ENCODE measurements around the gene SEC14L1. TPM values are rescaled to one million over a fixed set of nuclear protein-coding genes. Genes with fewer than 3 reads are reported as not detected.

The SEC14L1 gene
- total RNA-seq, 2 donors from 2014 or later, result 91.6 to 117 TPM

DNA sequence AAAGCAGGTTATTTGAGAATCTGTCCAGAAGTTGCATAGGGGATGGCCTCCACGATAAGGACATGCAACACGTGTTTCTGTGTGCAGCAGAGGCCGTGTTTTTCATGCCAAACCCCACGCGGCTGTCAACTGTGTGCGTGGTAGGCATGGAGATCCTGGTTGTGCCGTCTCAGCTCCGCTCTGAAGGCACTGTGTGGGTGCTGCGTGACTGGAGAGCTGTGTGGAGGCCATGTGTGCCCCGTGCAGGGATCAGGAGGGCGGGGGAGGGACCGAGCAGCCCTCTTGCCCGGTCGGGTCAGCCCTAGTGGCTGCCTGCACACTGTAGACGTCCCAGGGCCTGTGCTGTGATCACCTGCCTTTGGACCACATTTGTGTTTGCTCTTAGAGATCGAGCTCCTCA, 74.5 kb downstream of the SEC14L1 start:
- ATAC-seq (no peak), DNase-seq (ENCODE audit: low spot score) (no peak)
- peaks cover 0 to 6% of the 10 kb centered on the region in 2 donors for H3K4me1 Mint-ChIP-seq (ENCODE audit: low read depth in 2 of 2)
- H3K27me3 Mint-ChIP-seq, result no peaks in the 10 kb centered on the region
- H3K36me3 Mint-ChIP-seq, result peaks cover 20% of the 10 kb centered on the region
- H3K4me3 Mint-ChIP-seq, result no peak overlapping the region
- no peaks in the 10 kb centered on the region for H3K9me3 Mint-ChIP-seq
- H3K27ac Mint-ChIP-seq, result no peak overlapping the region

- ATAC-seq, result no peak
- DNase-seq (ENCODE audit: low spot score), result no peak
- H3K4me1 Mint-ChIP-seq (ENCODE audit: low read depth in 2 of 2), result peaks cover 0 to 3% of the 10 kb centered on the region in 2 donors
- H3K36me3 Mint-ChIP-seq, result peaks cover 12% of the 10 kb centered on the region
- H3K4me3 Mint-ChIP-seq, result no peak overlapping the region
- H3K27me3 Mint-ChIP-seq, result no peaks in the 10 kb centered on the region
- peak overlapping the region in 1 of 2 donors; percentile 10 for H3K27ac Mint-ChIP-seq
- no peaks in the 10 kb centered on the region for H3K9me3 Mint-ChIP-seq
Measured at GRCh38 chr17:77216486-77216885, 75.7 kb downstream of the SEC14L1 start.

DNA sequence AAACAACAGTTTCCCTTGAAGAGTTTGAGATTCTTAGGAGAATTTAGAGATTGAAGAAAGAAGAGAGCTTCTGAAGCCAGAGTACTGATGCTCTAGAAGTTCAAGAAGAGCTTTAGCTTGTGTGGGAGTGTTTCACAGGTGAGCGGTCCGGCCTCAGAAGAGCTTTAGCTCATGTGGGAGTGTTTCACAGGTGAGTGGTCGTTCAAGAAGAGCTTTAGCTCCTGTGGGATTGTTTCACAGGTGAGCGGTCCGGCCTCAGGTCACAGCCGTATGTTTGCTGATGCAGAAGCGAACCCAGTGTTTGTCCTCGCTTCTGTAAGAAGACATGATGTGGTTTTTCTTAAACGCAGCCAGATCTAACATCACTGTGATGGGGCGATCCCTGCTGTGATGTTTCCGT, 76.4 kb downstream of the SEC14L1 start:
- H3K27ac Mint-ChIP-seq, result peak overlapping the region in 1 of 2 donors; percentile 10

GRCh38 chr17:77217566-77217965, 76.8 kb downstream of the SEC14L1 start:
- Mint-ChIP-seq H3K27me3 (no peaks in the 10 kb centered on the region), H3K36me3 (peaks cover 6% of the 10 kb centered on the region), H3K4me3 (no peak overlapping the region), H3K4me1 (ENCODE audit: low read depth in 2 of 2) (peaks cover 0 to 3% of the 10 kb centered on the region in 2 donors), H3K9me3 (no peaks in the 10 kb centered on the region), H3K27ac (no peak overlapping the region)
- ATAC-seq (no peak), DNase-seq (ENCODE audit: low spot score) (no peak)

More for the DNA sequence above, 76.4 kb downstream of the SEC14L1 start:
- ATAC-seq, result no peak
- H3K36me3 Mint-ChIP-seq, result peaks cover 6% of the 10 kb centered on the region
- no peak overlapping the region for H3K4me3 Mint-ChIP-seq
- DNase-seq (ENCODE audit: low spot score), result no peak
- no peaks in the 10 kb centered on the region for H3K27me3 Mint-ChIP-seq
- H3K4me1 Mint-ChIP-seq (ENCODE audit: low read depth in 2 of 2), result peaks cover 0 to 3% of the 10 kb centered on the region in 2 donors
- H3K9me3 Mint-ChIP-seq, result no peaks in the 10 kb centered on the region

GRCh38 chr17:77218902-77219301, 78.1 kb downstream of the SEC14L1 start:
- Mint-ChIP-seq H3K4me3 (no peak overlapping the region), H3K36me3 (peaks cover 6% of the 10 kb centered on the region), H3K27me3 (no peaks in the 10 kb centered on the region), H3K9me3 (no peaks in the 10 kb centered on the region), H3K4me1 (ENCODE audit: low read depth in 2 of 2) (peaks cover 0 to 3% of the 10 kb centered on the region in 2 donors), H3K27ac (no peak overlapping the region)
- DNase-seq (ENCODE audit: low spot score), result no peak
- no peak for ATAC-seq

DNA sequence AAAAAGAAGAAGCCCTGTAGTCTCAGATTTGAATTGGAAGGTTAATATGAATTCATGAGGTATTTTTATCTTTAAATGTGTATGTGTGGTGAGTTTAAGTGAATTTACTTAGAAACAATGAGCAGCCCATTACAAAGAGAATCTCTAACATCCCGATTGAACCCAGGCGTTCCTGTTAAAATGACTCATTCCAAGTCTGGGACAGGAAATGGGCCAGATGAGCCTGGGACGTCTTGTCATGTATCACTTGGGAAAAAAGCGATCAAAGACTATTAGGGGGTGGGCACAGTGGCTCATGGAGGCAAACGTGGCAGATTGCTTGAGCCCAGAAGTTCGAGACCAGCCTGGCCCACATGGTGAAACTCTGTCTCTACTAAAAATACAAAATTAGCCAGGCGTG, 81.6 kb downstream of the SEC14L1 start:
- Mint-ChIP-seq H3K27ac (no peak overlapping the region), H3K36me3 (no peaks in the 10 kb centered on the region), H3K4me1 (ENCODE audit: low read depth in 2 of 2) (no peaks in the 10 kb centered on the region), H3K4me3 (no peak overlapping the region), H3K27me3 (no peaks in the 10 kb centered on the region), H3K9me3 (no peaks in the 10 kb centered on the region)
- no peak for ATAC-seq
- no peak for DNase-seq (ENCODE audit: low spot score)

- Mint-ChIP-seq H3K27me3 (no peaks in the 10 kb centered on the region), H3K4me1 (ENCODE audit: low read depth in 2 of 2) (no peaks in the 10 kb centered on the region), H3K27ac (no peak overlapping the region)
Measured at GRCh38 chr17:77223642-77224420, 83.1 kb downstream of the SEC14L1 start.

GRCh38 chr17:77225265-77225664, 84.5 kb downstream of the SEC14L1 start:
- ATAC-seq, result no peak
- H3K36me3 Mint-ChIP-seq, result no peaks in the 10 kb centered on the region

More at GRCh38 chr17:77223642-77224420, 83.1 kb downstream of the SEC14L1 start:
- ATAC-seq (no peak), DNase-seq (ENCODE audit: low spot score) (no peak)
- H3K4me3 Mint-ChIP-seq, result no peak overlapping the region
- no peaks in the 10 kb centered on the region for H3K9me3 Mint-ChIP-seq
- H3K36me3 Mint-ChIP-seq, result no peaks in the 10 kb centered on the region

GRCh38 chr17:77227461-77228240, 86.9 kb downstream of the SEC14L1 start:
- Mint-ChIP-seq H3K9me3 (no peaks in the 10 kb centered on the region), H3K27ac (no peak overlapping the region), H3K27me3 (no peaks in the 10 kb centered on the region), H3K4me3 (no peak overlapping the region), H3K36me3 (no peaks in the 10 kb centered on the region), H3K4me1 (ENCODE audit: low read depth in 2 of 2) (no peaks in the 10 kb centered on the region)
- ATAC-seq (peak in 1 of 2 donors; percentile 29), DNase-seq (ENCODE audit: low spot score) (no peak)

More at GRCh38 chr17:77225265-77225664, 84.5 kb downstream of the SEC14L1 start:
- Mint-ChIP-seq H3K27me3 (no peaks in the 10 kb centered on the region), H3K27ac (no peak overlapping the region), H3K4me3 (no peak overlapping the region), H3K4me1 (ENCODE audit: low read depth in 2 of 2) (no peaks in the 10 kb centered on the region), H3K9me3 (no peaks in the 10 kb centered on the region)
- no peak for DNase-seq (ENCODE audit: low spot score)

- Mint-ChIP-seq H3K4me3 (no peak overlapping the region), H3K27me3 (no peaks in the 10 kb centered on the region), H3K36me3 (no peaks in the 10 kb centered on the region), H3K27ac (no peak overlapping the region), H3K9me3 (no peaks in the 10 kb centered on the region), H3K4me1 (ENCODE audit: low read depth in 2 of 2) (peaks cover 2 to 3% of the 10 kb centered on the region in 2 donors)
- ATAC-seq, result peak in 1 of 2 donors; percentile 4
- DNase-seq (ENCODE audit: low spot score), result no peak
Measured at GRCh38 chr17:77228241-77228752, 87.5 kb downstream of the SEC14L1 start.

DNA sequence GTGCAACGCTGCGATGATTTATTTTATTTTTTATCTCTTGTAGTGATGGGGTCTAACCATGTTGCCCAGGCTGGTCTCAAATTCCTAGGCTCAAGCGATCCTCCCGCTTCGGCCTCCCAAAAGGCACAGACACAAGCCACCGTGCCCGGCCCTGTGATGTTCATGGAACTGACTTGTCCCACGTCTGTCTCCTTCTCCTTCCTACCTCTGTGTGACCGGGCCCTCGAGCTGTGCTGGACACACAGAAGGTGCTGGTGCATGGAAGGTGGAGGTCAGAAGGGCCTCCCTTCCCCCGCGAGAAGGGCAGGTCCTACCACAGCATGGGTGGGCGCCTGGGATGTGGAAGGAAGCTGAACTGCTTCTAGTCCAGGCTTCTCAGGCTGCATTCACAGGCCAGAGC, 88.0 kb downstream of the SEC14L1 start:
- no peaks in the 10 kb centered on the region for H3K9me3 Mint-ChIP-seq
- no peak overlapping the region for H3K4me3 Mint-ChIP-seq
- H3K36me3 Mint-ChIP-seq, result no peaks in the 10 kb centered on the region
- no peak overlapping the region for H3K27ac Mint-ChIP-seq
- no peak for ATAC-seq
- no peak for DNase-seq (ENCODE audit: low spot score)
- H3K4me1 Mint-ChIP-seq (ENCODE audit: low read depth in 2 of 2), result peaks cover 6 to 8% of the 10 kb centered on the region in 2 donors
- no peaks in the 10 kb centered on the region for H3K27me3 Mint-ChIP-seq

DNA sequence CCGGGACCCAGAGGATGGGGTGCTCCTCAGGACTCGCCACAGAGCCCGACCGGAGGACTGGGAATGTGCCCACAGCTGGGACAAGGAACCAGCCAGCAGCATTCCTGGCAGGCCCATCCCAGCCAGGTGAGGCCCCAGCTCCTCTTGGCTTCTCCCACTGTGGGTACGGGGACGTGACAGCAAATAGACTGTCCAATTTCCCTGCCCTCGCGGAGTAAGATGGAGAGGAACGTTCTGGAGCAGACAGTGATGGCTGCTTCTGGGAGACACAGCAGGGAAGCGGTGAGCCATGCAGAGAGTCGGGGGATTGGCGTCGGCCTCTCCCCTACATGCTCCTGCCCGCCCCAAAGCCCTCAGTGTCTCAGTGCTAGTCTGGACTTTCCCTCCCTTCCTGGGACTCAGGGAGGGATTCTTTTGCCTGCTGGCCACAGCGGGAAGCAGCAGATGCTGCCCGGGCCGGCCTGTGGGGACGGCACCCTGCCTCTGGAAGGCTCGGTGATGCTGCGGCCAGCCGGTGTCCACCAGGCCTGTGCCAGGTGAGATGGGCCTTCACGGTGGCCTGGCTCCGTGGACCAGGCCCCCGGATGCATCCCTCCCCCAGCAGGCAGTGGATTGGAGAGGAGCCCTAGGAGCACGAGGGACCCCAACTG, 89.1 kb downstream of the SEC14L1 start:
- ATAC-seq, result no peak
- Mint-ChIP-seq H3K4me1 (ENCODE audit: low read depth in 2 of 2) (peaks cover 12 to 16% of the 10 kb centered on the region in 2 donors), H3K36me3 (no peaks in the 10 kb centered on the region), H3K4me3 (no peak overlapping the region), H3K27ac (no peak overlapping the region), H3K9me3 (no peaks in the 10 kb centered on the region), H3K27me3 (no peaks in the 10 kb centered on the region)
- no peak for DNase-seq (ENCODE audit: low spot score)

DNA sequence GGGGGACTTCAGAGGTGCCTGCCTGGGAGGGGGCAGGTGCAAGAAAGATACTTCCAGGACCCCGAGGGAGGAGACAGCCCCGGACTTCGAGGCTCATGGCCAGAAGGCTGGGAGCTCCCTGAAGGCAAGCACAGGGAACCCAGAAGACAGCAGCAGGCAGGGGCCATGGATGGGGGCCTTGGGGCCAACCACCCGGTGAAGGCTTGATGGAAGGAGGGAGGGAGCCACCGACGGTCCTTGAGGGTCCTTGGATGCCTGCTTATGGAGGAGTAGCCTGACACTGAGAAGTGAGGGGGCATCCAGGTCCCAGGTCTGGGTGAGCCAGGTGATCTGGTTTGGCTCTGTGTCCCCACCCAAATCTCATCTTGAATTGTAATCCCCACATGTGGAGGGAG, 89.7 kb downstream of the SEC14L1 start:
- Mint-ChIP-seq H3K27ac (peak overlapping the region in 1 of 2 donors; percentile 9), H3K4me3 (no peak overlapping the region), H3K27me3 (no peaks in the 10 kb centered on the region)

More for the DNA sequence above, 89.7 kb downstream of the SEC14L1 start:
- peaks cover 18 to 22% of the 10 kb centered on the region in 2 donors for H3K4me1 Mint-ChIP-seq (ENCODE audit: low read depth in 2 of 2)
- ATAC-seq (no peak), DNase-seq (ENCODE audit: low spot score) (no peak)
- no peaks in the 10 kb centered on the region for H3K36me3 Mint-ChIP-seq
- H3K9me3 Mint-ChIP-seq, result no peaks in the 10 kb centered on the region

Measured in natural killer cell treated with Interleukin-12 subunit alpha and Interleukin-12 subunit beta and Interleukin-15 and Interleukin-18, amount 100 ng/mL, for 72 hours (primary cell).